ENCODE results near the gene HOXA4. TPM values are rescaled to one million over a fixed set of nuclear protein-coding genes. Genes with fewer than 3 reads are reported as not detected.

Gene HOXA4
- total RNA-seq, 1 donor = 0.72 TPM

DNA sequence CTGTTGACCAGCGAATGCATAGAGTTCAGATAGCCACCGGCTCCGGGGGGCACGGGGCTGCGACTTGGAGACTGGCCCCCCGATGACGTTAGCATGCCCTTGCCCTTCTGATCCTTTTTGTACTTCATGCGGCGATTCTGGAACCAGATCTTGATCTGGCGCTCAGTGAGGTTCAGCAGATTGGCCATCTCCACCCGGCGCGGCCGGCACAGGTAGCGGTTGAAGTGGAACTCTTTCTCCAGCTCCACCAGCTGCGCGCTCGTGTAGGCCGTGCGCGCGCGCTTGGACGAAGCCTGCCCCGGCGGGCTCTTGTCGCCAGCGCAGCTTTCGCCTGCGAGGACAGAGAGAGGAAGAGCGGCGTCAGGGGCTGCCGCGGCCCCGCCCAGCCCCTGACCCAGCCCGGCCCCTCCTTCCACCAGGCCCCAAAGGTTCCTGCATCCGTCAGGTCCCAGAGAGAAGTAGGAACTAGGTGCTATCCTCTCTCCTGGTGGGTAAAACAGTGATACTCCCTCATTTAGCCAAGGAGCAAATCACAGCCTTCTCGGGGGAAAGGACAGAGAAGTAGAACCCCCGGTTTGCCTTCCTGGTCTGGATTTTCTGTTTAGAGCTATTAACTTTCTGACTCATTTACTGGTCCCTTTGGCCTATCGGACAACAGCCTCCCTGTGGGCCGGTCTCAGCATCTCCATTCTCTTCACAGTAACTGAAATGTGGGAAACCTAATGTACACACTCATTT lies 22.0 kb downstream of the HOXA4 start:
- TF ChIP-seq, protein P1, sequence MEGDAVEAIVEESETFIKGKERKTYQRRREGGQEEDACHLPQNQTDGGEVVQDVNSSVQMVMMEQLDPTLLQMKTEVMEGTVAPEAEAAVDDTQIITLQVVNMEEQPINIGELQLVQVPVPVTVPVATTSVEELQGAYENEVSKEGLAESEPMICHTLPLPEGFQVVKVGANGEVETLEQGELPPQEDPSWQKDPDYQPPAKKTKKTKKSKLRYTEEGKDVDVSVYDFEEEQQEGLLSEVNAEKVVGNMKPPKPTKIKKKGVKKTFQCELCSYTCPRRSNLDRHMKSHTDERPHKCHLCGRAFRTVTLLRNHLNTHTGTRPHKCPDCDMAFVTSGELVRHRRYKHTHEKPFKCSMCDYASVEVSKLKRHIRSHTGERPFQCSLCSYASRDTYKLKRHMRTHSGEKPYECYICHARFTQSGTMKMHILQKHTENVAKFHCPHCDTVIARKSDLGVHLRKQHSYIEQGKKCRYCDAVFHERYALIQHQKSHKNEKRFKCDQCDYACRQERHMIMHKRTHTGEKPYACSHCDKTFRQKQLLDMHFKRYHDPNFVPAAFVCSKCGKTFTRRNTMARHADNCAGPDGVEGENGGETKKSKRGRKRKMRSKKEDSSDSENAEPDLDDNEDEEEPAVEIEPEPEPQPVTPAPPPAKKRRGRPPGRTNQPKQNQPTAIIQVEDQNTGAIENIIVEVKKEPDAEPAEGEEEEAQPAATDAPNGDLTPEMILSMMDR (IDR thresholded peaks at IDR 0.05; ENCODE audit: extremely low read depth, low read depth, low read length) = no peak
- no peak overlapping the region for H3K4me3 ChIP-seq (ENCODE audit: insufficient read depth, low read length)

DNA sequence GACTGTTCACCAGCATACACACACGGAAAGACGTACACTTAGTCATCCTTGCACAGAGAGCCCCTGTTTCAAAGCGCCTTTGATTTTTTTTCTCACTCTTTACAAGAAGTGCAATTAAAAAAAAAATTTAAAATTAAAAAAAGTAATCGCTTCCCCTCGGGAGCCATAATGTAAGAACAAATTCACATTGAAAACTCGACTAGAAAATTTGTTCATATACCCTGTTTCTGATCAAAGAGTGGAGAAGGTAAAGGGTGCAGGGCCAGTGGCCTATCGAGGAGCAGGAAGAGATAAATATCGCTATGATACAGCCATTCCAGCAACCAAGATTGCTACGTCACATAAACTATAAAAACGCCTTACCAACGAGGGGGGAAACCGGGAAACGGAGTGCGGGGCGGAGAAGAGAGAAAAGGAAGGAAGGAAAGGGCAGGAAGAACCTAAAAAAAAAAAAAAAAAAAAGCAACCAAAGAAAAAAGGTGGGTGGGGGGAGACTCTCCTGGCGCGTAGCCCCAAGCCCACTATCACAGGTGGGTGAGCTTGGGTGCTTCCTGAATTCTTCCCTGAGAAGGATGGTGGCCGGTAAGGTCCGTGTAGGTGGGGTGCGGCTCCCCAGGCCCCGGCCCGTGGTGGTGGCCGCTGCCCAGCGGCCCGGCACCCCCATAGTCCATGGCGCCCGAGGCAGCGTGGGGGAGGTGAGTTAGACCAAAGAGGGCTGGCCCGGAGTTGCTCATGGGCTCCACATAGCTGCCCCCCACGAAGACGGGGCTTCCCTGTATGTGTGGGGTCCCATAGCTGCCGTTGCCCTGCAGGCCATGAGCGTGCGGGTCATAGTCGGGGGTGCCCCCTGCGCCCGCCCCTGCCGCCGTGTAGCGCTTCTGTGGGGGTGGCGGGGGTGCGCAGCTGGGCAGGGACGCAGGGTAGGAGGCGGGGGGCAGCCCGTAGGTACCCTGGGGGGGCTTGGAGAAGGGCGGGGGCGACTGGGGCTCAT lies 22.9 kb downstream of the HOXA4 start:
- Histone ChIP-seq H3K4me2 (ENCODE audit: insufficient read depth, low read length) (no peak overlapping the region), H4K20me1 (ENCODE audit: insufficient read depth, low read length) (peaks cover 5% of the 10 kb centered on the region), H3K79me2 (ENCODE audit: insufficient read depth, low read length) (peaks cover 11% of the 10 kb centered on the region), H3K36me3 (ENCODE audit: insufficient read depth, low read length) (no peaks in the 10 kb centered on the region), H3K27ac (ENCODE audit: low read depth, low read length) (no peak overlapping the region), H3K4me3 (ENCODE audit: insufficient read depth, low read length) (no peak overlapping the region), H3K4me1 (ENCODE audit: insufficient read depth, low read length) (peaks cover 39% of the 10 kb centered on the region), H3K27me3 (ENCODE audit: insufficient read depth, low read length) (no peaks in the 10 kb centered on the region), H3K9me3 (ENCODE audit: low read depth, low read length) (no peaks in the 10 kb centered on the region), H2AFZ (ENCODE audit: low read length) (no peak overlapping the region)
- peak; percentile 81 for DNase-seq (ENCODE audit: insufficient read length, low spot score, missing footprints)
- TF ChIP-seq, protein P1 (IDR thresholded peaks at IDR 0.05; ENCODE audit: extremely low read depth, low read depth, low read length) = no peak

More for the DNA sequence above, 22.0 kb downstream of the HOXA4 start:
- H3K4me2 ChIP-seq (ENCODE audit: insufficient read depth, low read length) = peak overlapping the region; percentile 10
- H4K20me1 ChIP-seq (ENCODE audit: insufficient read depth, low read length) = peaks cover 5% of the 10 kb centered on the region
- H3K9me3 ChIP-seq (ENCODE audit: low read depth, low read length) = no peaks in the 10 kb centered on the region
- H3K4me1 ChIP-seq (ENCODE audit: insufficient read depth, low read length) = peaks cover 44% of the 10 kb centered on the region
- H3K27me3 ChIP-seq (ENCODE audit: insufficient read depth, low read length) = no peaks in the 10 kb centered on the region
- H3K36me3 ChIP-seq (ENCODE audit: insufficient read depth, low read length) = no peaks in the 10 kb centered on the region
- DNase-seq (ENCODE audit: insufficient read length, low spot score, missing footprints) = peak; percentile 96
- peaks cover 12% of the 10 kb centered on the region for H3K79me2 ChIP-seq (ENCODE audit: insufficient read depth, low read length)
- no peak overlapping the region for H2AFZ ChIP-seq (ENCODE audit: low read length)
- no peak overlapping the region for H3K27ac ChIP-seq (ENCODE audit: low read depth, low read length)

DNA sequence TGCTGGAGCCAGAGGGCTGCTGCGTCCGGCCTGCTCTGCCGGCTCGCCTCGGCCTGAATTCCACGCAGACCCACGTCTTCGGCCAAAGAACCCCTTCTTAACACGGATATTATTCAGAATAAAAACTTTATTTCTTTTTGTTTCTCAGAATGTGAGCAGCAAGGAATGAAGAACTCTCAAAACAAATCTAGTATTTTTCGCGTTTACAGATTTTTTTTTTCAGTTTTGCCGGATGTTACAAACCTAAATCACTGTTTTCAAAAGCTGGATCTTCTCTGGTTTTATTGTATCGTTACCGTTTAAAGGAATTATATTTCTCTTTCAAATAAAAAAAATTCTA lies 23.7 kb downstream of the HOXA4 start:
- H3K27ac ChIP-seq (ENCODE audit: low read depth, low read length) = no peak overlapping the region
- no peaks in the 10 kb centered on the region for H3K9me3 ChIP-seq (ENCODE audit: low read depth, low read length)
- H4K20me1 ChIP-seq (ENCODE audit: insufficient read depth, low read length) = peaks cover 5% of the 10 kb centered on the region
- H3K4me1 ChIP-seq (ENCODE audit: insufficient read depth, low read length) = peaks cover 30% of the 10 kb centered on the region
- no peak for DNase-seq (ENCODE audit: insufficient read length, low spot score, missing footprints)
- H2AFZ ChIP-seq (ENCODE audit: low read length) = no peak overlapping the region
- H3K4me2 ChIP-seq (ENCODE audit: insufficient read depth, low read length) = no peak overlapping the region
- H3K27me3 ChIP-seq (ENCODE audit: insufficient read depth, low read length) = no peaks in the 10 kb centered on the region
- no peak overlapping the region for H3K4me3 ChIP-seq (ENCODE audit: insufficient read depth, low read length)
- no peaks in the 10 kb centered on the region for H3K36me3 ChIP-seq (ENCODE audit: insufficient read depth, low read length)
- TF ChIP-seq, protein P1 (IDR thresholded peaks at IDR 0.05; ENCODE audit: extremely low read depth, low read depth, low read length) = no peak
- peaks cover 15% of the 10 kb centered on the region for H3K79me2 ChIP-seq (ENCODE audit: insufficient read depth, low read length)
